HG03521 (cell line): ENCODE data around the gene ARHGAP22.

ENCODE experiments used
- ATAC-seq: cut with Tn5 transposase; IDR thresholded peaks from one replicate; pipeline ENCODE4 v1.9.1; 2021; ENCODE audit warnings: mild to moderate bottlenecking, moderate library complexity; ENCODE audit not compliant: unreplicated experiment

ARHGAP22 gene

DNA sequence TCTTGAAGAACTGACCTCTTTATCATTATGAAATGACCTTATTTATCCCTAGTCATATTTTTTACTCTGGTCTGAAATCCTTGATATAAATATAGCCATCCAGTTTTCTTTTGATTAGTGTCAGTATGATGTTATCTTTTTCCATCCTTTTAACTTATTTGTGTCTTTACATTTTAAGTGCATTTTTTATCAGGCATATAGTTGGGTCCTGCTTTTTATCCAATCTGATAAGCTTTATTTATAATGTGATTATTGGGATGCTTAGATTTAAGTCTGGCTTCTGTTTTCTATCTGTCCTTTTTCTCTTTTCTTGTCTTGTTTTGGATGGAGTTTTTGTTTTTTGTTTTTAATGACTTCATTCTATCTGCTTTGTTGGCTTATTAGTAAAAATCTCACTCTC, 119.2 kb downstream of the ARHGAP22 start:
- ATAC-seq: no peak

- ATAC-seq: no peak
Observed at GRCh38 chr10:48484911-48485310, 120.0 kb downstream of the ARHGAP22 start.

GRCh38 chr10:48482207-48482606, 122.7 kb downstream of the ARHGAP22 start:
- ATAC-seq: no peak

- ATAC-seq: no peak
Observed at GRCh38 chr10:48481385-48481784, 123.5 kb downstream of the ARHGAP22 start.

- no peak for ATAC-seq
Observed at GRCh38 chr10:48480397-48481374, 124.2 kb downstream of the ARHGAP22 start.

GRCh38 chr10:48478980-48479811, 125.7 kb downstream of the ARHGAP22 start:
- no peak for ATAC-seq

GRCh38 chr10:48478469-48478868, 126.4 kb downstream of the ARHGAP22 start:
- no peak for ATAC-seq

DNA sequence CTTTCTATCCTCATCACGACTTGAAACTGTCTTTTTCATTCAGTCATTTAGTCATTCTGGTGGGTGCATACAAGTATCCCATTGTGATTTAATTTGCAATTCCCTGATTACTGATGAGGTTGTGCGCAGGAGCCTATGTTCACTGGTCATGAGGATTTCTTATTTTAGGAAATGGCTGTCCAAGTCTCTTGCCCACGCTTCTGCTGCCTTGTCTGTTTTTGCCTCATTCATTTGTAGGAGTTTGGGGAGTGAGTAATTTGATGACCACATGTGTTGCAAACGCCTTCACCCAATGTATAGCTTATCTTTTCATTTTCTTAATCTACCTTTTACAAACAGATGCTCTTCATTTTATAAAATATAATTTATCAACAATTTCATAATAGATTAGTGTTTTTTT, 127.3 kb downstream of the ARHGAP22 start:
- ATAC-seq: no peak

- ATAC-seq: no peak
Observed at GRCh38 chr10:48477141-48477540, 127.7 kb downstream of the ARHGAP22 start.

DNA sequence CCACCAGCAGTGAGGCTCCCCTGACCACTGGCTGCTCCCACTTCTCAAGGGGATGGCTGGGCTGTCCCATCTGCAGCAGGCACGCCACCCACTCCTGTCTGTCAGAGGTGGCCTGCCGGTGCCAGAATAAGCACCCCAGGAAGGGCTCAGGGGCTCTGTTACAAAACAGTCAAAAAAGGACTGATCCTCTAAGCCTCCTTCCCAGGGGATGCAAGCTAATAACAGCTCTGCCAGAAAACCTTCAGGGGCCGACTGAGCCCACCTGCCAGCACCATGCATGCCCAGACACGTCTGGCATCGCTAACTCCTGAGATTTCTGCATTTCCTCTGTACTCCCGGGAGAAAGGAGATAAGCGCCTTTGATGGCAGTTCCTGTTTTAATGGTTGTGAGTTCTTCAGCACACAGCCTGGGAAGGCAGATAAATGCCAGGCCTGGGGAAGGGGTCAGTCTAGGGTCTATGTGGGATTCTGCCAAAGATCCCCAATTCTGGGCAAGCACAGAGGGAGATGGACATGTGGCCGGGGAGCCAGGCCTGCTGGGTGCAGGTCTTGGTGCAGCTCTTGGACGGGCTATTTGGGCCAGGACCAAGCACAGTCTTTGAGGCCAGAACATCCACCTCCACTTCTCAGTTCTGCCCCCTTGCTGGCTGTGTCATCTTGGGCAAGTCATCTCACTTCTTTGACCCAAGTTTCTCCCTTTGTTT, 128.4 kb downstream of the ARHGAP22 start:
- ATAC-seq: no peak

DNA sequence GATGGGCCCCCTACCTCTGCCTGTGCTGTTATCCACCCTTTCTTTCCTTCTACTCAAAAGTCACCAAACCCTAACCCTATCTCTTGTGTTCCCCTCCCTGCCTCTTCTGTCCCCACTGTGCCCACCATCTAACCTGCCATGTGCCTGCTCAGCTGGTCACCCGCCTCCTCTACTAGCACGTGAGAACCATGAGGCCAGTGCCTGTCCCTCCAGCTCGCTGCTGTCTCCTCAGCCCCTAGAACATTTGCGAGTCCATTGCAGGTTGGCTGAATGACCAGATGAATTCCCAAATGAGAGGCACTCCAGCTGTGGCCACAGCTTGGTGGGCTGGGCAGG, 129.0 kb downstream of the ARHGAP22 start:
- ATAC-seq: no peak

GRCh38 chr10:48474765-48475365, 130.0 kb downstream of the ARHGAP22 start:
- ATAC-seq: no peak

DNA sequence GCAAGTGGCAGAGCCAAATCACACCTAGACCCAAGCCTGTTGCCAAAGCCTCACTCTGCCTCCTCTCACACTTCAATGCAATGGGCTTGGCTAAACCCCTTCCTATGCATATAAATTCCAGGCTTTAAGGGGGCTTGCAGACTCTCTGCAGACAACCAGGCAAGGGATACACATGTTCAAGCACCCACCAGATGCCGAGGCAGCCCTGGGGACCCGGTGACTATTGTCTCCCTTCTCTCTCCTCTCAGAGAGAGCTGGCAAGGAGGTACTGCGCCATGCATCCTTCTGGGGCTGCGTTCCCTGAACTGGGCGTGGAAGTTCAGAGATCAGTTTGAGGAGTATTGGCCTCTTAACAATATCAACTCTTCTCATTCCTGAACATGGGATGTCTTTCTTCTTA, 131.2 kb downstream of the ARHGAP22 start:
- ATAC-seq: no peak

GRCh38 chr10:48472501-48473069, 132.3 kb downstream of the ARHGAP22 start:
- ATAC-seq: no peak

GRCh38 chr10:48470893-48471805, 133.7 kb downstream of the ARHGAP22 start:
- no peak for ATAC-seq

GRCh38 chr10:48470115-48470892, 134.6 kb downstream of the ARHGAP22 start:
- no peak for ATAC-seq

DNA sequence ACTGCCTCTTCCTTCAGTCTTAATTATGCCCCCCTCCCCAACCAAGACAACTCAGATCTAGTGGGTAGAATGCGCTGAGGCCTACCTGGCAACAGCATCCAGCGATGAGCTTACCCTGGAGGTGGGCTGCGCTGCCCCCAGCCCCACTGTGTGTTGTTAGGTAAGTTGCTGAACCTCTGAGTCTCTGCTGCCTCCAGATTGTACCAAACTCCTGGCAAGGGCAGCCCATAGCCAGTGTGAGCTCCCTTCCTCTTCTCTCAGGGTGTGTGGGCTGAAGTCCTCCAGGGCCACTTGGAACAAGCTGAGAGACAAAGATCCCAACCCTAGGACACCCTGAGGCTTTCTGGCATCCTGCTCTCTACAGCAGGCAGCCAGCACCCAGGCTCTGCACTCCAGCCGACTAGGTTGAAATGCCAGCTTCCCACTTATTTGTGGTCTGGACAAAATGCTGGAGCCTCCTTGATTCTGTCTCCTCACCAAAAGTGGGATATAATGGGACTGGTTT, 135.3 kb downstream of the ARHGAP22 start:
- no peak for ATAC-seq

DNA sequence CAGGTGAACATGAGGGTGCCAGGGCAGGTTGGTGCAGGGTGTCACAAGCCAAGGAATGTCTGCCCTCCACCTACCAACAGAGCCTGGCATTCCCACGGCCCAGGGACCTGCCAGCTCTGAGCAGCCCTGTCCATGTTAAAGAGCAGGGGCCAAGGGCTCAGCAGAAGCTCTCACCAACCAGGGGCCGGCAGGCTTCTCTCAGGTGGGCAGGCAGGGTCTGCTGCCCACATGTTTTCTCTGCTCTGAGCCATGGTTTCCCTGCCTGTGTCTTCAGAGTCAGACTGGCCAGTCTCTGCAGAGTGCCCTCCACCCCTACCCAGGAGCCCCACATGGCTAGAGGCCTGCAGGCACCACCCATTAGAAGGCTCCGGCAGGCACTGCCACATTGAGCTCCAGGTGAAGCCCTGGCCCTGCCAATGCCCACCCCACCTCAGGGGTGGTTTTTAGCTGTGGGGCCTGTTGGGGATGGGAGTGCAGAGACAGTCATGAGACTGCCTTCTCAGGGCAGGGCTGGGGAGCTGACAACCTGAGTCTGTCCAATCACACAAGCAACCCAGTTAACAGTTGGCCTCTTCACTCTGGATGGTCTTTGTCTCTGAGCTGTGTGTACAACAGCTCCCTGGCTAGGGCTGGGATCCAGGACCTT, 135.9 kb downstream of the ARHGAP22 start:
- ATAC-seq: no peak
